ENCODE results near the gene CLDN9. TPM values are rescaled to one million over a fixed set of nuclear protein-coding genes. Genes with fewer than 3 reads are reported as not detected.

Gene CLDN9
- total RNA-seq, 1 experiment from 2014 or later: not detected

DNA sequence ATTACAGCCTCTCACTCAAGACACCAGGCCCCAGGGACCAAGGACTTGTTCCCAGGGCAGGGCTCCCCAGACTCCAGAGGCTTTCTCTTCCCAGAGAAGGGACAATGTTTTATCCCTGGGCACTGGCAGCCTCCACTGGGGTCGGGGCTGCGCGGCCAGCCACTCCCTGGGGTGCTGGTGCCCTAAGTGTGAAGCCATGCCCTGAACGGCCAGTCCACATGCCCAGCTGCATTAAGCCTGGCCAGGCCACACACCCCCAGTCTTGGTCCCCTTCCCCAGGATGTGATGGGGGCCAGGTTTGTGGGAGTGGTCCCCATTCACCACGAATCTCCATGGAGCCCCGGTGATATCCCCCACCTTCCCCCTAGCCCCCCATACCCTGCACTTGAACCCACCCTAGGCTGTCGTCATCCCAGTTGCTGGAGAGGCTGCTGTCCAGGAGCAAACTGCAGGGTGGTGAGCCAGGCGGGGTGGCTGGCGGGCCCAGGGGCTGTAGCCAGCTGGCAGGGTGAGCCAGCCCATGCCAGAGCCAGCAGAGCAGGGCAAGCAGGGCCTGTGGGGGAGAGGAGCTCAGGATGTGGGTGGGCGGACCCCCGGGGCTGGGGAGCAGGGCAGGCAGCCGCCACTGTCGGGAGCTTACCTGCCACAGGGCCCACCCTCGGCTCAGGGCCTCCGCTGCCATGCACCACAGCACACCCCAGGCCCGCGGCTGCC lies 39.0 kb upstream of the CLDN9 start:
- DNase-seq (ENCODE audit: low read depth): no peak

GRCh38 chr16:2974319-2975056 lies 38.2 kb upstream of the CLDN9 start:
- DNase-seq (ENCODE audit: low read depth): no peak

GRCh38 chr16:2975161-2975795 lies 37.4 kb upstream of the CLDN9 start:
- no peak for DNase-seq (ENCODE audit: low read depth)

- no peak for DNase-seq (ENCODE audit: low read depth)
Measured at GRCh38 chr16:2976201-2976600, 36.5 kb upstream of the CLDN9 start.

- DNase-seq (ENCODE audit: low read depth): no peak
Measured at GRCh38 chr16:2976673-2977072, 36.0 kb upstream of the CLDN9 start.

DNA sequence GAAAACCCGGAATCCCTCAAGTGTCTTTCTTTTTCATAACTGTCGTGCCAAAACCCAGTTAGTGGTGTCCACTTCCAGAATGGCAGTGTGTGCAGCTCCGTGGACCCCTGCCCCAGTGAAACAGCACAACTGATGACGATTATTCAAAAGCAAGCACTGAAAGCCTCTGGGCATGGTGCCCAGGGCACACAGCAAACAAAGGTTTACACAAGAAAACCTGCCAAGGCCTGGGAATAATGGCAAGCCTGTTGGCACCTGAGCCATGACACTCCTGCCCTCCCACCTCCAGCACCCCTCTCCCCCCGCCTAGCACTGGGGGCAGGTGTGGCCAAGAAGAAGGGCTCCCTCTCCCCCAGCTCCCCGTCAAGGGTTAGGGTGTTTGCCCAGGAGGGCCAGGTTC lies 35.3 kb upstream of the CLDN9 start:
- DNase-seq (ENCODE audit: low read depth): no peak

GRCh38 chr16:2979669-2980226 lies 33.0 kb upstream of the CLDN9 start:
- DNase-seq (ENCODE audit: low read depth): no peak

DNA sequence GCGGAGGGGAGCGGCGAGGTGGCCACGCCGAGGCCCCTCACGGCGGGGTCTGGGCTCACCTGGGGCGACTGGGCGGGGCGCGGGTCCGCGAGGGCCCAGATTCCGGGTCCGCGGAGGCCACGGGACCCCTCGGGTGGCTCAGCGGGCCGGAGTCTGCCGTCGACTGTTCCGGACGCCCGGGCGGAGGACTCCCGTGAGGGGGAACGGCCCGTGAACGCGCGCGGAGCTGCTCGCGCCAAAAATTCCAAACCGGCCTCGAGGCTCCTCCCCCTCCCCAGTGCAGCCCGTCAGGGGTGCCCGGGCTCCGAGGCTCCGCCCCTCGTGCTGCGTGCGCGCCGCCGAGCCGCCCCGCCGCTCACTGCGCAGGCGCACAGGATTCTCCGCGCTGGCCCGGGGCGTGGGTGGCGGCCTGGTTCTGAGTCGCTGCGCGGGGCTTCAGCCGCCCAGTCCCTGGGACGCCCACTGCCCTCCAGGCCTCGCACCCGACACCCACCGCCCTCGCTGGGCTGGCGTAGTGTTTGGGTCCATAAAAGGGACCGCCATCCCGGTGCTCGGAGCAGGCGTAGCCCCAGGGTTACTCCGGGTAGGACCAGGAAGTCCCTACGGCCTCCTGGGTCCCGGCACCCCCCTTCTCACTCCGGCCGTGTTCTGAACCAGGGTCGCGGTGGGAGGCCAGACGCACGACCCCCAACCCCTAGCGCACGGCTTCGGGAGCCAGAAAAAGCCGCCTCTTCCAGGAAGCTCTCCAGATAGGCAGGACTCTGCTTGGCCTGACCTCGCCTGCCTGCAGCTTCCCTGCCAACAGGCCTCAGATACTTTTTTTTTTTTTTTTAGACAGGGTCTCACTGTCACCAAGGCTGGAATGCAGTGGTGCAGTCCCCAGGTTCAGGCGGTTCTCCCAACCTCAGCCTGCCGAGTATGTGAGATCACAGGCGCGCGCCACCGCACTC lies 32.2 kb upstream of the CLDN9 start, which contains the start of gene PKMYT1:
PKMYT1 (minus strand) TSS at position 220 of the 950 bp plus-strand sequence. CDS start 789 bp downstream, outside the sequence.
- peak; percentile 82 for DNase-seq (ENCODE audit: low read depth)

- no peak for DNase-seq (ENCODE audit: low read depth)
Measured at GRCh38 chr16:2981177-2981898, 31.4 kb upstream of the CLDN9 start.

DNA sequence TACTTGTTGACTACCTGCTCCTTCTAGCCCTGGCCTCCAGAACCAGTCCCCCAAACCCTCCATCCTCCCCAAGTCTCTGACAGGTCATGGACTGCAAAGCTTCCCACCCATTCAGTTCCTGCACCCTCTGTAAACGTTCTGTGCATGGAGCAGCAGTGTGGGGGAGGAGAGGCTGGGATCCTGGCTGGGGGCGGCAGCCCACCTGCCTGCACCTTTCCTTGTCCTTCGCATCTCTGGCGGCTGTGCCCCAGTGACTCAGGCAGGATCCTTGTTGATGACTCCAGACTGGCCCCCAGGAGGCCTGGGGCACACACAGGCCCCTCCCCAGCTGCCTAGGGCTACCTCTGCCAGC lies 30.8 kb upstream of the CLDN9 start:
- no peak for DNase-seq (ENCODE audit: low read depth)

GRCh38 chr16:2982402-2982801 lies 30.3 kb upstream of the CLDN9 start:
- DNase-seq (ENCODE audit: low read depth): no peak

DNA sequence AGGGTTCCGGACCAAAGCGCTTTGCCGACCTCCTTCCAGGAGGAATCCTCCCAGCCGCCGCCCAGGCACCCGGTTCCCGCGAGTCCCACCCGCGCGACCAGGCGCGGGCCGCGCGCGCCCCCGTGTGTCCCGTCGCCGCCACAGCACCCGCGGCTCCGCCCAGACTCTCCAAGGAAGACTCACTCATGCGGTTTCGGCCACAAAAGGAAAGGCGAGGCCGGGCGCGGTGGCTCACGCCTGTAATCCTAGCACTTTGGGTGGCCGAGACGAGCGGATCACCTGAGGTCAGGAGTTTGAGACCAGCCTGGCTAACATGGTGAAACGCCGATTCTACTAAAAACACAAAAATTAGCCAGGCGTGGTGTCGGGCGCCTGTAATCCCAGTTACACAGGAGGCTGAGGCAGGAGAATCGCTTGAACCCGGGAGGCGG lies 29.0 kb upstream of the CLDN9 start:
- DNase-seq (ENCODE audit: low read depth): peak; percentile 88

DNA sequence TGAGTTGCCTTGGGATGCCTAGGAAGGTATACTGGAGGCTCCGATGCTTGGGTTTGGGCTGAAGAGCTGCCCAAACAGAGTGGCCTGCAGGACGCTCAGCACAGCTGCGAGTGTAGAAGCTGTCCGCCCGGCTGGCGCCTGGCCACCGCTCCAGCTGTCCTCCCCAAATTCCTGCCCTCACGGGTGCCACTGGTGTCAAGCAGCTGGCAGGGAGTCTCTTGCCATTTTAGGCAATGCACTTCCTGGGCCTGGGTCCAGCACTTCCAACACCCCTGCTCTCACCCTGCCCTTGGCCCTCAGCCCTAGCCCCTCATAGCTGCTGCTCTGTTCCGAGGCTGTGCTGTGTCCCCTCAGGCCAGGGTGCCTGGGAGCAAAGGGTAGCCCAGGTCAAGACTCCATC lies 27.3 kb upstream of the CLDN9 start:
- DNase-seq (ENCODE audit: low read depth): no peak

DNA sequence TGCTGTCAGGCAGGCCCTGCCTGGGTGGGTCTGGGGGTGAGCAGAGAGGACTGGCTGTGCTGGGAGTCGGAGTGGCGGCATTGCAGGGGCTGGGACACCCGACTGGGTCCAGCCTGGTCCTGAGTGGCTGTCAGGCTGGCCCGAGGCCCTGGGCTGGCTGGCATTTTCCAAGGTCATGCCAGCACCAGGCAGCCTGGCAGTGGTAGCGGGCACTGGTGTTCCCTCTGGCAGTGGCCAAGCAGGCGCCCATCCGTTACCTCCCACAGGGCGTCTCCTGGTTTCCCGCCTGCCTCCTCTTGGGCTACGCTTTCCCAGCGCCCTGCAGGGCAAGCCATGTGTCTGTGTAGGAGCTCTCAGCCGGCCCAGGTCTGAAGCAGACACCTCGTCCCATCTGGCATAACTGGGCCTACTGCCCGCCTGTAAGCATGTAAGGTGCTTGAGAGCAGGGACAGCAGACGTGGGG lies 26.8 kb upstream of the CLDN9 start:
- DNase-seq (ENCODE audit: low read depth): no peak

DNA sequence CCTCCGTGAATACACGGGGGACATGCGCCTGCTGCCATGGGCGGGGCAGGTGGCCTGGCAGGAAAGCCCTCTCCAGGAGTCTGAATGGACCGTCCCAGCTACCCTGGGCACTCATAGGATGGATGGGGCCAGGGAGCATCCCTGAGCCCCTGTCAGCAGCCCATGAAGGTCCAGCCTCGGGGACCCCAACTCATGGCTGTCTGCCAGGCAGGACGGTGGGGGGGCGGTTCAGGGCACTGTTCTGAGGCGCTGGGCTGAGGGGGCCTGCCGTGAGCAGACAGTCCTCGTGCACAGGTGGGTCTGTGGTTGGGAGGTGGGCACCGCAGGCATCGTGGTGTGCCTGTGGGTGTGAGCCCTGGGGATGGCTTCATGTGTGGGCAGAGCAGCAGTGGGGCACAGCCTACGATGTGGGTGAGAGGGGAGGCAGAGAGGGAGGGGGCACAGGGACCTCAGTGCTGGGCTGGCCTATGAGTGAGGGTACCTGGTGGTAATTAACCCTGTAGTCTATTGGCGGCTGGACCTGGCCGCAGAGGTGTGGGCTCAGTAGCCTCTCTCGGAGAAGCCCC lies 26.0 kb upstream of the CLDN9 start:
- DNase-seq (ENCODE audit: low read depth): no peak

GRCh38 chr16:2987286-2987685 lies 25.4 kb upstream of the CLDN9 start:
- no peak for DNase-seq (ENCODE audit: low read depth)

GRCh38 chr16:2987833-2988232 lies 24.9 kb upstream of the CLDN9 start:
- no peak for DNase-seq (ENCODE audit: low read depth)

DNA sequence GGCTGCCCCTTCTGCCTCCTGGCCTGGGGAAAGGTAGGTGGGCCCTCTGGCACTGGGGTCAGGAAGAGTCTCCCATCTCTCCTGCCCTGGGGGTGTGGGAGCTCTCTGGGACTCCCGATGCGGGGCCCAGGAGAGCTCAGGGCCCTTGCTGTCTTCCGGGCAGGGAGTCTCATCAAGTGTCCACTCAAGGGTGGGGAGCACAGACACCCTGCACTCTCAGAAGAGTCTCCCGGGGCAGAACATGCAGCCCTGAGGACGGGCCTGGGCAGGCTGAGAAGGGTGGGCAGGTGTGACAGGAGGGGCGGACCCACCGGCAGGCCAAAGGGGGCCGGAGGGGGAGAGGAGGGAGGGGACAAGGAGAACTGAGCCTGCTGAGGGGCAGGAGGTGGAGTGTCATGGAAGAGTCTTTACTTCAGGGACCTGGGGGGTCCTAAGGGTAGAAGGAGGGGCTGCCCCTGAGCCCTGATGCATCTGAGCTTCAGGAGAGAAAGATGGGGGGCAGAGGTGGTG lies 24.1 kb upstream of the CLDN9 start:
- no peak for DNase-seq (ENCODE audit: low read depth)

GRCh38 chr16:2990891-2991290 lies 21.8 kb upstream of the CLDN9 start:
- DNase-seq (ENCODE audit: low read depth): no peak
